GM13976 (cell line): Measurements from ENCODE around the gene ATP6V0C.

Source experiments
- DNase-seq: peaks from one replicate; pipeline ENCODE4 v3.0.0; 2012; ENCODE audit warnings: low spot score
- CTCF ChIP-seq: IDR thresholded peaks from 2 replicates; pipeline ENCODE4 v1.5.1; 2012; ENCODE audit warnings: borderline replicate concordance, mild to moderate bottlenecking; ENCODE audit not compliant: insufficient read depth; ENCODE audit errors: extremely low read depth, missing control alignments, control extremely low read depth
- in situ Hi-C: fragments of 300-500 bp; cut with MboI; formaldehyde crosslinking; loops from one replicate; pipeline ENCODE4 v1.12.0; 2022; ENCODE audit warnings: low sequenced_read_pairs, mixed read lengths, inconsistent platforms; ENCODE audit not compliant: unreplicated experiment

The ATP6V0C gene

GRCh38 chr16:2471653-2472487 is 41.9 kb upstream of the ATP6V0C start:
- DNase-seq = no peak
- TF ChIP-seq CTCF = no peak
- in situ Hi-C loops = no loop called here

- in situ Hi-C loops = no loop called here
- no peak for DNase-seq
- no peak for TF ChIP-seq CTCF
These were observed 41.3 kb upstream of the ATP6V0C start for GRCh38 chr16:2472488-2472864.

- no peak for DNase-seq
- TF ChIP-seq CTCF = no peak
- in situ Hi-C loops = no loop called here
These were observed 40.8 kb upstream of the ATP6V0C start for GRCh38 chr16:2472885-2473445.

GRCh38 chr16:2473446-2473926 is 40.3 kb upstream of the ATP6V0C start:
- no peak for DNase-seq
- TF ChIP-seq CTCF = no peak
- in situ Hi-C loops = no loop called here

GRCh38 chr16:2473999-2474876 is 39.5 kb upstream of the ATP6V0C start:
- peak; percentile 80 for DNase-seq
- TF ChIP-seq CTCF = peak; percentile 81
- in situ Hi-C loops = no loop called here

GRCh38 chr16:2474877-2475412 is 38.8 kb upstream of the ATP6V0C start, which contains the start of gene TBC1D24:
Gene TBC1D24, plus strand, starts transcription at chr16:2475127. Its CDS starts 21,022 bp downstream, at chr16:2496149.
- in situ Hi-C loops = loop anchor here (25.0 kb wide), 1 partner anchor 463 kb away; the partner anchor contains the start of genes NPW and ZNF598
- peak; percentile 99 for DNase-seq
- TF ChIP-seq CTCF = no peak
